ENCODE results near the gene SYT12. TPM values are rescaled to one million over a fixed set of nuclear protein-coding genes. Genes with fewer than 3 reads are reported as not detected.

The SYT12 gene
- total RNA-seq, 2 experiments from 2014 or later = not detected

DNA sequence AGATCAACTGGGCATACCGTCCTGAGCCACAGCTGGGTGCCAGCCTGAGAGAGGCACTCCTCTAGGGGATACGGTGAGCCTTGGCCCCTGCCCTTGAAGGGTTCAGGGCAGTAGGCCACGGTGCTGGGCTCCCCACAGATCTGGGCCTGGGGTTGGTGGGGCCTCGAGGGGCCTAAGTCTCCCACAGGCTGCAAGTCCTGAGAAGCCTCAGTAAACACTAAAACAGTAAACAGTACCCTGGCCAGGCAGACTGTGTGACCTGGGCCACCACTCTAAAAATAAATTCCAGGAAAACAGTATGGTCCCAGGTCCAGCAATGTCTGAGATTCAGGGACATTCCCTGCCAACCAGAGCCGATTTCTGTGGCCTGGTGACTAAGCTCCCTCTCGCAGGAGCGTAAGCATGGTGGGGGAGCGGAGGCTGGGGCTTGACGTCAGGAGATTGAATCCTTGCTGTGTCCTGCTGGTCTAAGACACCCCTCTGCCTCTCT, 31.5 kb downstream of the SYT12 start:
- Histone ChIP-seq H3K9me3 (ENCODE audit: control insufficient read depth in 1 of 2, insufficient read depth in 1 of 2, low read length in 2 of 2) (no peaks in the 10 kb centered on the region), H3K27ac (ENCODE audit: low read depth in 1 of 2, low read length in 2 of 2) (no peak overlapping the region), H3K4me3 (ENCODE audit: low read length) (no peak overlapping the region), H3K4me1 (ENCODE audit: insufficient read depth, low read length) (peaks cover 21% of the 10 kb centered on the region), H3K36me3 (ENCODE audit: insufficient read depth, low read length) (no peaks in the 10 kb centered on the region), H3K27me3 (ENCODE audit: control insufficient read depth in 1 of 2, insufficient read depth in 2 of 2, low read length in 2 of 2) (peaks cover 3 to 9% of the 10 kb centered on the region in 2 experiments)
- ATAC-seq (ENCODE audit: poor library complexity) (no peak), DNase-seq (no peak)
- CTCF ChIA-PET = no interaction called here
- intact Hi-C loops (cut with DNase I, micrococcal nuclease) = loop anchor here in 1 of 2 experiments (1.0 kb wide), 1 partner anchor 17 kb away; no protein-coding TSS in a partner anchor
- peaks cover 16% of the 10 kb centered on the region for H3K4me1 Mint-ChIP-seq (ENCODE audit: low read depth)
- no peak overlapping the region for H3K4me3 Mint-ChIP-seq
- TF ChIP-seq, protein P1, sequence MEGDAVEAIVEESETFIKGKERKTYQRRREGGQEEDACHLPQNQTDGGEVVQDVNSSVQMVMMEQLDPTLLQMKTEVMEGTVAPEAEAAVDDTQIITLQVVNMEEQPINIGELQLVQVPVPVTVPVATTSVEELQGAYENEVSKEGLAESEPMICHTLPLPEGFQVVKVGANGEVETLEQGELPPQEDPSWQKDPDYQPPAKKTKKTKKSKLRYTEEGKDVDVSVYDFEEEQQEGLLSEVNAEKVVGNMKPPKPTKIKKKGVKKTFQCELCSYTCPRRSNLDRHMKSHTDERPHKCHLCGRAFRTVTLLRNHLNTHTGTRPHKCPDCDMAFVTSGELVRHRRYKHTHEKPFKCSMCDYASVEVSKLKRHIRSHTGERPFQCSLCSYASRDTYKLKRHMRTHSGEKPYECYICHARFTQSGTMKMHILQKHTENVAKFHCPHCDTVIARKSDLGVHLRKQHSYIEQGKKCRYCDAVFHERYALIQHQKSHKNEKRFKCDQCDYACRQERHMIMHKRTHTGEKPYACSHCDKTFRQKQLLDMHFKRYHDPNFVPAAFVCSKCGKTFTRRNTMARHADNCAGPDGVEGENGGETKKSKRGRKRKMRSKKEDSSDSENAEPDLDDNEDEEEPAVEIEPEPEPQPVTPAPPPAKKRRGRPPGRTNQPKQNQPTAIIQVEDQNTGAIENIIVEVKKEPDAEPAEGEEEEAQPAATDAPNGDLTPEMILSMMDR (IDR thresholded peaks at IDR 0.05) = no peak
- peaks cover 8% of the 10 kb centered on the region for H3K27me3 Mint-ChIP-seq
- H3K27ac Mint-ChIP-seq = no peak overlapping the region
- H3K9me3 Mint-ChIP-seq = no peaks in the 10 kb centered on the region
- POLR2A ChIA-PET = interaction anchor here (1.6 kb wide), 1 partner anchor 65 kb away, joined by 7 read pairs; the partner anchor contains the start of gene KDM2A
- no peaks in the 10 kb centered on the region for H3K36me3 Mint-ChIP-seq (ENCODE audit: low read depth)

DNA sequence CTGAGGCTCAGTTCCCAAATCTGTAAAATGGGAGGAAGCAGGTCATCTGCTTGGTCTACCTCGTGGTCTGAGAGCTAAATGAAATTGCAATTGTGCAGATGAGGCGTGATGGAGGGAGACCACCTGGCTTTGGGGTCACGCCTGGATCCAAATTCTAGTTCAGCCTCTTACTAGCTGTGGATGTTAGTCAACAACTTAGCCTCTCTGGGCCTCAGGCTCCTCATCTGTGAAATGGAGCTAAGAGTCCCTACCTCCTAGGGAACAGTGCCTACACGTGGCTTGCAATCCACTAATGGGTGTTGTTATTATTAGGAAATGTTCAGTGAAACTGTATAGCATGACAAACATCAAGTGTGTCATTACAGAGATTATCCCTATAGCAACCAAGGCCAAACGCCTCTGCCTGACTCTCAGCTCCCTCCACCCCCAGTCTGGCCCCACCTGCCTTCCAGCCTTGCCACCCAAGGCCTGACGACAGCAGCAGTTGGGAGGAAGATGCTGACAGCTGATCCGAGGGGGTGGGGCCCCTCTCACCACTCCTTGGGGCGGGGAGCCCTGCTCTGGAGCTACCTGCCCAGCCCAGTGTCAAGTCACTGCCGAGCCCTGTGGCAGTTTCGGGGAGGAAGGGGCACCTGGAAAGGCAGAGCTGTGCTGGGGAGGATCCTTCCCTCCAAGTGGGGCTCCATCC, 32.0 kb downstream of the SYT12 start:
- TF ChIP-seq, protein P1 (IDR thresholded peaks at IDR 0.05) = no peak
- Mint-ChIP-seq H3K4me3 (no peak overlapping the region), H3K4me1 (ENCODE audit: low read depth) (peaks cover 16% of the 10 kb centered on the region), H3K9me3 (no peaks in the 10 kb centered on the region), H3K27ac (no peak overlapping the region), H3K36me3 (ENCODE audit: low read depth) (no peaks in the 10 kb centered on the region), H3K27me3 (peaks cover 8% of the 10 kb centered on the region)
- CTCF ChIA-PET = no interaction called here
- POLR2A ChIA-PET = interaction anchor here (1.6 kb wide), 1 partner anchor 64 kb away, joined by 7 read pairs; the partner anchor contains the start of gene KDM2A
- ATAC-seq (ENCODE audit: poor library complexity) (peak; percentile 25), DNase-seq (peak in 2 of 14 experiments; percentile 10 to 40)
- Histone ChIP-seq H3K9me3 (ENCODE audit: control insufficient read depth in 1 of 2, insufficient read depth in 1 of 2, low read length in 2 of 2) (no peaks in the 10 kb centered on the region), H3K4me1 (ENCODE audit: insufficient read depth, low read length) (peaks cover 21% of the 10 kb centered on the region), H3K4me3 (ENCODE audit: low read length) (no peak overlapping the region), H3K36me3 (ENCODE audit: insufficient read depth, low read length) (no peaks in the 10 kb centered on the region), H3K27ac (ENCODE audit: low read depth in 1 of 2, low read length in 2 of 2) (no peak overlapping the region), H3K27me3 (ENCODE audit: control insufficient read depth in 1 of 2, insufficient read depth in 2 of 2, low read length in 2 of 2) (peaks cover 3 to 9% of the 10 kb centered on the region in 2 experiments)
- intact Hi-C loops (cut with DNase I, micrococcal nuclease) = loop anchor here in 1 of 2 experiments (1.0 kb wide), 1 partner anchor 16 kb away; no protein-coding TSS in a partner anchor

DNA sequence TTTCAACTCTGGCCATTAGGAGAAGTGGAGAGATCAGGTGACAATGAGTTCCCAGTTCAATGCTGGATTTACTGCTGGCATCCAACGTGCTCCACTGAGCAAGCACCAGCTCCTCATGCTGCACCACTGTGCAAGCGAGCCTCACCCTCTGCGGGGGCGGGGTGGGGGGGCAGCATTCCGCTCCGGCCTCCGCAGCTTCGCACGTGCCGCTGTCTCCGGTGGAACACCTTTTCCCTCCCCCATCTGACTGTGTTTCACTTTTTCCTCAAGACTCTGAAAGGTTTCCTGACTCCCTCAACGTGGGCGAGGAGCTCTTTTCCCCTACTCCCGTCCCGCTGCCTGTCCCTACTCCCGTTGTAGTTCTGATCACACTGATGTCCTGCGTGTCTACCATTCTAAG, 32.9 kb downstream of the SYT12 start:
- ChIA-PET POLR2A (no interaction called here), CTCF (no interaction called here)
- Mint-ChIP-seq H3K4me1 (ENCODE audit: low read depth) (peaks cover 16% of the 10 kb centered on the region), H3K27me3 (peaks cover 8% of the 10 kb centered on the region), H3K36me3 (ENCODE audit: low read depth) (no peaks in the 10 kb centered on the region), H3K4me3 (peak overlapping the region; percentile 71), H3K27ac (no peak overlapping the region), H3K9me3 (no peaks in the 10 kb centered on the region)
- Histone ChIP-seq H3K27me3 (ENCODE audit: control insufficient read depth in 1 of 2, insufficient read depth in 2 of 2, low read length in 2 of 2) (peaks cover 3 to 9% of the 10 kb centered on the region in 2 experiments), H3K27ac (ENCODE audit: low read depth in 1 of 2, low read length in 2 of 2) (no peak overlapping the region), H3K9me3 (ENCODE audit: control insufficient read depth in 1 of 2, insufficient read depth in 1 of 2, low read length in 2 of 2) (no peaks in the 10 kb centered on the region), H3K4me3 (ENCODE audit: low read length) (peak overlapping the region; percentile 41), H3K4me1 (ENCODE audit: insufficient read depth, low read length) (peaks cover 21% of the 10 kb centered on the region), H3K36me3 (ENCODE audit: insufficient read depth, low read length) (no peaks in the 10 kb centered on the region)
- intact Hi-C loops (cut with DNase I, micrococcal nuclease) = no loop called here
- no peak for DNase-seq
- no peak for ATAC-seq (ENCODE audit: poor library complexity)
- TF ChIP-seq, protein P1 (IDR thresholded peaks at IDR 0.05) = no peak
